Measurements from ENCODE around the gene IDH3G.

Gene IDH3G

GRCh38 chrX:153780678-153781427 lies 13.3 kb downstream of the IDH3G start, which contains the start of gene SRPK3:
SRPK3 (plus strand) TSS chrX:153781041; CDS start chrX:153781087, 46 bp downstream.
- TF ChIP-seq TARDBP (IDR thresholded peaks at IDR 0.05) (no peak), PKNOX1 (IDR thresholded peaks at IDR 0.05) (no peak), ELF4 (IDR thresholded peaks at IDR 0.05) (no peak), SP1 (IDR thresholded peaks at IDR 0.05) (no peak), ZNF384 (IDR thresholded peaks at IDR 0.05) (no peak)
- no peak for DNase-seq (ENCODE audit: extremely low spot score)
- ChIA-PET CTCF (no interaction called here), POLR2A (interaction anchor here (1.0 kb wide), 1 partner anchor 13 kb away, joined by 3 read pairs; the partner anchor contains the start of genes IDH3G and SSR4)

GRCh38 chrX:153779891-153780677 lies 14.1 kb downstream of the IDH3G start:
- ChIA-PET POLR2A (interaction anchor here (1.0 to 1.1 kb wide), 2 partner anchors 14 kb away, joined by 3 read pairs; partner anchors contain the start of genes IDH3G and SSR4), CTCF (interaction anchor here (0.6 kb wide), 1 partner anchor 18 kb away, joined by 8 read pairs; no protein-coding TSS in a partner anchor)
- TF ChIP-seq FOXK2 (IDR thresholded peaks at IDR 0.05) (no peak), CTBP1 (IDR thresholded peaks at IDR 0.05; ENCODE audit: borderline replicate concordance) (no peak), HDGF (IDR thresholded peaks at IDR 0.05; ENCODE audit: borderline replicate concordance) (no peak), SP1 (IDR thresholded peaks at IDR 0.05) (no peak), FOXM1 (IDR thresholded peaks at IDR 0.05; ENCODE audit: borderline replicate concordance) (no peak), ARNT (IDR thresholded peaks at IDR 0.05) (no peak), ZNF384 (IDR thresholded peaks at IDR 0.05) (no peak), ELF4 (IDR thresholded peaks at IDR 0.05) (no peak), TARDBP (IDR thresholded peaks at IDR 0.05) (no peak), L3MBTL2 (conservative IDR thresholded peaks at IDR 0.05) (no peak), SUZ12 (IDR thresholded peaks at IDR 0.05) (no peak), LEF1 (IDR thresholded peaks at IDR 0.05; ENCODE audit: borderline replicate concordance) (no peak), PKNOX1 (IDR thresholded peaks at IDR 0.05) (no peak)

DNA sequence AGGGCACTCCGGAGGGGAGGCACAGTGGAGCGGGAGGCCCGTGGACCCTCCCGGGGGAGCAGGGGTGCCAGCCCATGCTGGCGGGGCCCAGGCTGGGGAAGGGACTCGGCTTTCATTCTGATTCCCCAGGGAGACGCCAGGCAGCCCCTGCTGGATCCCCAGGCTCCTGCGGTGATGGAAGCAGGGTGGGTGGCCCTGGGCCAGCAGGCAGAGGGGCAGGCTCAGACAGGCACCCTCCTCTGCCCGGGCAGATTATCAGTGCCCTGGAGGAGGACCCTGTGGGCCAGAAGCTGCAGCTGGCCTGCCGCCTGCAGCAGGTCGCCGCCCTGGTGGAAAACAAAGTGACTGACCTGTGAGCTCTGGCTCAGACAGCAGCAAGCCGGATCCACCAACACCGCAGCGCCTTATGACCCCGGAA lies 15.5 kb downstream of the IDH3G start:
- ChIA-PET POLR2A (interaction anchor here (1.1 kb wide), 1 partner anchor 16 kb away, joined by 3 read pairs; the partner anchor contains the start of genes IDH3G and SSR4), CTCF (interaction anchor here (1.1 kb wide), 1 partner anchor 144 kb away, joined by 3 read pairs; no protein-coding TSS in a partner anchor)
- TF ChIP-seq FOXM1 (IDR thresholded peaks at IDR 0.05; ENCODE audit: borderline replicate concordance) (no peak), SP1 (IDR thresholded peaks at IDR 0.05) (no peak), L3MBTL2 (conservative IDR thresholded peaks at IDR 0.05) (no peak), FOXK2 (IDR thresholded peaks at IDR 0.05) (no peak), TARDBP (IDR thresholded peaks at IDR 0.05) (no peak), ELF4 (IDR thresholded peaks at IDR 0.05) (no peak), CTBP1 (IDR thresholded peaks at IDR 0.05; ENCODE audit: borderline replicate concordance) (no peak), LEF1 (IDR thresholded peaks at IDR 0.05; ENCODE audit: borderline replicate concordance) (no peak), SUZ12 (IDR thresholded peaks at IDR 0.05) (no peak), PKNOX1 (IDR thresholded peaks at IDR 0.05) (no peak), ZNF384 (IDR thresholded peaks at IDR 0.05) (no peak), HDGF (IDR thresholded peaks at IDR 0.05; ENCODE audit: borderline replicate concordance) (no peak), NFRKB (IDR thresholded peaks at IDR 0.05) (no peak), ARNT (IDR thresholded peaks at IDR 0.05) (no peak)
- peak; percentile 54 for DNase-seq (ENCODE audit: extremely low spot score)

More at GRCh38 chrX:153779891-153780677, 14.1 kb downstream of the IDH3G start:
- DNase-seq (ENCODE audit: extremely low spot score), result no peak

DNA sequence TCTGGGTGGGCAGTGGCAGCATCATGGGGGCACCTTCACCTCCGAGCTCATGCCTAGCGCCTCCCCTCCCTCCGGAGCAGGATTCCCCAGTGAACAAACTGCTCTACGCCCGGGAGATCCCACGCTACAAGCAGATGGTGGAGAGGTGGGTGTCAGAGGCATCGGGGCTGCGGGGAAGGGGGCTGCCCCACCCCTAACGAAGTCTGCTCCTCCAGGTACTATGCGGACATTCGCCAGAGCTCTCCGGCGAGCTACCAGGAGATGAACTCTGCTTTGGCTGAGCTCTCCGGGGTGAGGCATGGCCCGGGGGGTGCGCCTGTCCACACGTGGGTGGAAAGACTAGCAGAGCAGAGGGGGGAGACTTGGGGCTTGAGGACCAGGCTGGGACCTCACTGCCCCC lies 16.0 kb downstream of the IDH3G start:
- POLR2A ChIA-PET, result no interaction called here
- TF ChIP-seq BHLHE40 (IDR thresholded peaks at IDR 0.05; ENCODE audit: borderline replicate concordance), result no peak
- no peak for TF ChIP-seq L3MBTL2 (conservative IDR thresholded peaks at IDR 0.05)
- no peak for TF ChIP-seq FOXA1 (IDR thresholded peaks at IDR 0.05)
- TF ChIP-seq PKNOX1 (IDR thresholded peaks at IDR 0.05), result no peak
- no peak for TF ChIP-seq HDGF (IDR thresholded peaks at IDR 0.05; ENCODE audit: borderline replicate concordance)
- no peak for TF ChIP-seq SUZ12 (IDR thresholded peaks at IDR 0.05)
- TF ChIP-seq SP1 (IDR thresholded peaks at IDR 0.05), result no peak
- TF ChIP-seq TARDBP (IDR thresholded peaks at IDR 0.05), result no peak
- no peak for TF ChIP-seq ELF4 (IDR thresholded peaks at IDR 0.05)
- TF ChIP-seq ZNF384 (IDR thresholded peaks at IDR 0.05), result no peak
- TF ChIP-seq ARNT (IDR thresholded peaks at IDR 0.05), result no peak
- TF ChIP-seq CTBP1 (IDR thresholded peaks at IDR 0.05; ENCODE audit: borderline replicate concordance), result no peak
- no peak for TF ChIP-seq LEF1 (IDR thresholded peaks at IDR 0.05; ENCODE audit: borderline replicate concordance)
- TF ChIP-seq FOXM1 (IDR thresholded peaks at IDR 0.05; ENCODE audit: borderline replicate concordance), result no peak
- no peak for TF ChIP-seq NFRKB (IDR thresholded peaks at IDR 0.05)
- no peak for TF ChIP-seq FOXK2 (IDR thresholded peaks at IDR 0.05)
- CTCF ChIA-PET, result interaction anchor here (0.5 to 1.1 kb wide), 3 partner anchors 145 to 362 kb away, joined by 3 read pairs; no protein-coding TSS in a partner anchor
- no peak for DNase-seq (ENCODE audit: extremely low spot score)
